Measurements from ENCODE around the gene ACTA1. TPM values are rescaled to one million over a fixed set of nuclear protein-coding genes. Genes with fewer than 3 reads are reported as not detected.
A peak's percentile ranks its signal among the peaks of the same experiment; 100 is the strongest.
"Not testable (repeated sequence)": the region's sequence is repeated elsewhere in the genome, so short reads cannot be mapped to it uniquely, and the experiment has no call there.

Gene ACTA1
- total RNA-seq, 1 donor = not detected

DNA sequence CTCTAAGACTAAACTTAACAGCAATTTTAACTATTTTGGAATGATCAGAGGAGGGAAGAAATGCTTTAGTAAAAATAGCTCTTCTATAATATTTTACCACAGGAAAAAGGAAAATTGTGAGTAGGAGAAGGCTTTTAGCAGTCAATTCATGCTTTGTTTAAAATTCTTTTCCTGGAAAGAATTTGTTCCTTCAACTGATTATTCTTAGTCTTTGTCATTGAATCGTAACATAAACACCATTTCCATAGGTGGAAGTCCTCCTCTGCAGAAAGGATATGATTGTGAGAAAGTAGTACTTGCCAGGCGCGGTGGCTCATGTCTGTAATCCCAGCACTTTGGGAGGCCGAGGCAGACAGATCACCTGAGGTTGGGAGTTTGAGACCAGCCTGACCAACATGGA lies 11.9 kb upstream of the ACTA1 start:
- DNase-seq (ENCODE audit: low read depth in 2 of 3, low spot score in 2 of 3) = no peak

DNA sequence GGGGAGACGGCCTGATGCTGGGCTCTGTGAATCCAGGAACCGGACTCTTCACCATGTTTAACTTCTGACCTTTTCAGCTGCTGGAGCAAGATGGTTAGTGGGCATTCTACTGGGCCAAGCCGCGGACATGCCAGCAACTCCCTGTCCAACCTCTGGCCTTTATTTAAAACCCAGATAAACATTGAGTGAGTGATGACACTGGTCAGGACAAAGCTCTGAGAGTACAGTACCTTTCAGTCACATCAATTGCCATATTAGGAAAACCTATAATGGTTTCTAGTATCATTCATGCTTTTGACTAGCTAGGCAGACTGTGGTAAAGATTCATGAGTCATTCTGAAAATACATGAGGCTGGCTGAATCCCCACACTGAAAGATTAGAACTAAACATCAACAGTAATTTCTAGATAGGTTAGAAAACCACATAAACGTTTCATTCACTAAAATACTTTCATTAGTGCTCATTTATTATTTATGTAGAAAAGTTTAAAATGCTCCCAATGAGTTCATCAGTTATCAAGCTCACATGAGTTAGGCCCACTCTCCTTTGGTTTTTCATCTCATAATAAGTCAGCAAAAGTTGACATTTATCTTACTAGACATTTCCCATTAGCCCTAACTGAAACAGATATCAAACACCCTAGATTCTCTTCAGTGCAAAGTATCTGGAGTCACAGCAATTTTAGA lies 7.1 kb upstream of the ACTA1 start:
- no peak for DNase-seq (ENCODE audit: low read depth in 2 of 3, low spot score in 2 of 3)

DNA sequence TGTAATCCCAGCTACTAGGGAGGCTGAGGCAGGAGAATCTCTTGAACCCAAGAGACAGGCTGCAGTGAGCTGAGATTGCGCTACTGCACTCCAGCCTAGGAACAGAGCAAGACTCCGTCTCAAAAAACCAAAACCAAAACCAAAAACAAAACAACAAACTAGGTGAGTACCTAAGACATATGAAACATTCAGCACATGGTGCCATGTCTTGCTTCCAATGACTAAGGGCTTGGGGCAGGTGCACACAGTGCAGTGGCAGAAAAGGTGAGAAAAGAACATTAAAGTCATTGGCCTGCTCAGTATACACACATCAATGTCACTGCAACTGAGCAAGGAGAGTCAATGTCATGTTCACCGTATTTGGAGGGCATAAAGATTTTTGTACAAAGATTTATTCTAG lies 4.1 kb upstream of the ACTA1 start:
- no peak for DNase-seq (ENCODE audit: low read depth in 2 of 3, low spot score in 2 of 3)

DNA sequence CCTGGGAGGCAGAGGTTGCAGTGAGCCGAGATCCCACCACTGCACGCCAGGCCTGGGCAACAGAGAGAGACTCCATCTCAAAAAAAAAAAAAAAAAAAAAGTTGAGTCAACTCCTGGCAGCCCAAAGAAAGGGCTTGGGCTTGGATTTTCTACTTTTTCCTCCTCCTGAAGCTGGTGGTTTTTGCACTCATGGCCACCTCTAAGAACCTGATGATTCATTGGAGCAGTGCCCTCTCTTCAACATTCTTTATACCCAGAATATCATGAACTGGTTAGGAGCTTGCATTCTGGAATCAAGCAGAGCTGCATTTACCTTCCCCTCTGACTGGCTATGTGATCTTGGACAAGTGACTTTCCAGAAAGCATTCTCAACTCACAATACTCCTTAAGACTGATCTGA lies 3.5 kb upstream of the ACTA1 start:
- DNase-seq (ENCODE audit: low read depth in 2 of 3, low spot score in 2 of 3) = no peak

DNA sequence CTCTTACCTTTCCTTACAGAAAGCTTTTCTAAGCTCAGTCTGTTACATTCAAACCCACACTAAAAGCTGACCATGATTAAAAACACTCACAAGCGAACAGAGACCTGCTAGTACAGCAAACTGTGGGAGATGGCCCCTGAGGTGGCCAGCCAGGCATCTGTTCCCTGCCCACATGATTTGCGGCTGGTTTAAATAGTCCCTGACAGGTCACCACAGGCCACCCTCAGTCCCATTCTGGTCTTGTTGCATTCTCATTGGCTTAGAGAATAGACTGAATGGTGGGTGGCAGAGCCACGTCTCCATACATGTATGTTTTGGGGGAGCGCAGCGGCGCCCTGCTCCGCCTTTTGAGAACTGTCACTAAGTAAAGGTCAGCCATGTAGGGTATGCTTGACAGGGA lies 2.3 kb upstream of the ACTA1 start:
- DNase-seq (ENCODE audit: low read depth in 2 of 3, low spot score in 2 of 3) = no peak

DNA sequence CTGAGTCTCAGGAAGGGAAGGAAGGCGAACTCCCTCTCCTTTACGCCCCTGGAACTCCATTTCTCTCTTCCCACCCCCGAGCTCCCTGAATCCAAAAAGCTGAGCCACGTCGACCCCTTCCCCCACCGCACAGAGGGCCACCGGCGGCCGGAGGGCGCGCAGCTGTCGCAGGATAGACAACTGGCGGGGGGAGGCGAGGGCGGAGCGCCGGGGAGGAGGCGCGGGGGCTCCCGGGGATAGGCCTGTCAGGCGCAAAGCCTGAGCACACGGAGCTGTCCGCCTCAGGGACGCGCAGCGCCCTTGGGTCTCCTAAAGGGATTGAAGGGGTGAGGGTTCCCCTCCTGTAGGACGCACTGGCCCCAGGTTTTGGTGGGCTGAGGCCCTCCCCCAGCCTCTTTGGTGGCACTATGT lies 752 bp upstream of the ACTA1 start:
- DNase-seq (ENCODE audit: low read depth in 2 of 3, low spot score in 2 of 3) = no peak

DNA sequence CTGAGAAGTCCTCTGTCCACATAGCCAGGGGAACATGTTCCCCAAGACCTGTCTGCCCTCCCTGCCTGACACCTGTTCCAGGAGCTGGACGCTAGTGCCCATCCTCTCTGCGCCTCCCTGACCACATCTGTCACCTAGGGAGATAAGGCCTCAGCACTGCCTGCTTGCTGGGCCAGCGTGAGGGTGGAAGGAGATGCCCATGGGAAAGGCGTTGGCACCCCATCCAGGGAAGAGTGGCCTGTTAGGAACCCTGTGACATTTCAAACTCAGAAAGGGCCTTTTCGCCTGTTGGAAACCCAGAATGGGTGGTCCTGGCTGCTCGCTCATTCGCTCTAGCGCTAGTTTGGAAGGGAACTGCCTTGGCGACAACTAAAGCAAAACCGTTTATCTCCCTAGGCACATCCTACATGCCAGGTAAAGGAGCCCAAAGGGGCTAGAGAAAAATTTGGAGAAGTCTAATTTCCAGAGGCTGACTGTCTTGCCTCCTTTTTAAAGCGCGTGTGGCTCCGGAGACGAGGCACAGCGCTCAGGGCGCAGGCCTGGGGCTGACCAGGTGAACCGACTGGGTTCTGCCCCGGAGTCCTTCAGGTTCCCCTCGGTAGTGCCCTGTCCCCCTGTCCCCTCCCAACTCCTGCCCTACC lies 410 bp downstream of the ACTA1 start:
- no peak for DNase-seq (ENCODE audit: low read depth in 2 of 3, low spot score in 2 of 3)

DNA sequence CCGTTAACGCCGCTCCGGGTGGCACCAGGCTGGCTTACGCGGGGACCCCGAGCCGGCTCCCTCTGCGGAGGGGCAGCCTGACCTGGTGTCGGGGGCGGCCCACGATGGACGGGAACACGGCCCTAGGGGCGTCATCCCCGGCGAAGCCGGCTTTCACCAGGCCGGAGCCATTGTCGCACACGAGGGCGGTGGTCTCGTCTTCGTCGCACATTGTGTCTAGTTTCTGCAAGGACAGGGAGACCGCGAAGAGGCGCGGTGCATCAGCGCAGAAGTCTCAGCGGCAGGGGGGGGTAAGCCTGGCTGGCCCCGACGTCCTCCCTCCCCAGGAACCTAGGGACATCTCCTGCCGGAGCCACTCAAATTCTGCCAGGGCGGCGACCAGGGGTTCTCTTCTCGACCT lies 989 bp downstream of the ACTA1 start:
- DNase-seq (ENCODE audit: low read depth in 2 of 3, low spot score in 2 of 3) = no peak

DNA sequence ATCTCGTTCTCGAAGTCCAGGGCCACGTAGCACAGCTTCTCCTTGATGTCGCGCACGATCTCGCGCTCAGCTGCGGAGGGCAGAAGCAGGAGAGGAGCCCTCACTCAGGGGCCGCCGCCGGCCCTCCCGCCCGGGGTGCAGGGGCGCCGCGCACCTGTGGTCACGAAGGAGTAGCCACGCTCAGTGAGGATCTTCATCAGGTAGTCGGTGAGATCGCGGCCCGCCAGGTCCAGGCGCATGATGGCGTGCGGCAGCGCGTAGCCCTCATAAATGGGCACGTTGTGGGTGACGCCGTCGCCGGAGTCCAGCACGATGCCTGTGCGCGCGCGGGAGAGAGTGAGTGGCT lies 1.8 kb downstream of the ACTA1 start:
- DNase-seq (ENCODE audit: low read depth in 2 of 3, low spot score in 2 of 3) = no peak

DNA sequence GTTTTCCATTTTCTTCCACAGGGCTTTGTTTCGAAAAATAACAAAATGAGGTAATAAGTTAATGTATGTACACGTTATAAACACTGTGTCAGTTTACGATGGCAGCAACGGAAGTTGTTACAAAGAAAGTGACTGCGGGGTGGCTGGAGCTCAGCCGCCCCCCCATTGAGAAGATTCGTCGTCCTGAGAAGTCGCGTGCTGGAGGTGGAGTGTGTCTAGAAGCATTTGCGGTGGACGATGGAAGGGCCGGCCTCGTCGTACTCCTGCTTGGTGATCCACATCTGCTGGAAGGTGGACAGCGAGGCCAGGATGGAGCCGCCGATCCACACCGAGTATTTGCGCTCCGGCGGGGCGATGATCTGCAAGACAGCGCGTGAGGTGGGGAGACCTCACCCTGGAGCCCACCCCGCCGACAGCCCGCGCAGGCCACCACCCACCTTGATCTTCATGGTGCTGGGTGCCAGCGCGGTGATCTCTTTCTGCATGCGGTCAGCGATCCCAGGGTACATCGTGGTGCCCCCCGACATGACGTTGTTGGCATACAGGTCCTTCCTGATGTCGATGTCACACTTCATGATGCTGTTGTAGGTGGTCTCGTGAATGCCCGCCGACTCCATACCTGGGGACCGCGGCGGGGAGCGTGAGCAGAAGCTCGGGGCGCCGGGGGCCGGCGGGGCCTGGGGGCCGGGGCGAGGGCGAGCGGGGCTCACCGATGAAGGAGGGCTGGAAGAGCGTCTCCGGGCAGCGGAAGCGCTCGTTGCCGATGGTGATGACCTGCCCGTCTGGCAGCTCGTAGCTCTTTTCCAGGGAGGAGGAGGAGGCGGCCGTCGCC lies 2.4 kb downstream of the ACTA1 start:
- DNase-seq (ENCODE audit: low read depth in 2 of 3, low spot score in 2 of 3) = no peak

DNA sequence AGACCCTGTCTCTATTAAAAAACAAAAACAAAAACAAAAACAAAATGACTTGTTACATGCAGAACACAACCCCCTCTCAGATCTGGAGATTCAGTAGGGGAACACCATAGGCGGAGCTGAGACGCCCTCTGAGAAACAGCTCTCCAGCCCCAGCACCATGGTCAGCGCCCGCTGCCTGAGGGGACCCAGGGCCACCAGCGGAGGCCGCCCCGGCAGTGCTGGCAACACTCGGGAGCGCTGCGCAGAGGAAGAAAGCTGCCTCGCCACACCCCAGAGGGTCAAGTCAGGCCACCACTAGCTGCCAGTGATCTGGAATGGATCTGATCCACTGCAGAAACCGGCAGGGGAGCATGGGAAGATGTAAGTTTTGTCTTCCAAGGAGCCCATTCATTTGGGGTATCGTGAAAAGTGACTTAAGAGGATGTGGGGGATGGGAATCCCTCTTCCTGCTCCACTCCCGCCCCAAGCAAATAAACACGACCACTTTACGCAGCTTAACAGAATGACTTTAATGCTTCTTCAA lies 3.1 kb downstream of the ACTA1 start:
- peak in 2 of 3 donors; percentile 62 to 84 for DNase-seq (ENCODE audit: low read depth in 2 of 3, low spot score in 2 of 3)

DNA sequence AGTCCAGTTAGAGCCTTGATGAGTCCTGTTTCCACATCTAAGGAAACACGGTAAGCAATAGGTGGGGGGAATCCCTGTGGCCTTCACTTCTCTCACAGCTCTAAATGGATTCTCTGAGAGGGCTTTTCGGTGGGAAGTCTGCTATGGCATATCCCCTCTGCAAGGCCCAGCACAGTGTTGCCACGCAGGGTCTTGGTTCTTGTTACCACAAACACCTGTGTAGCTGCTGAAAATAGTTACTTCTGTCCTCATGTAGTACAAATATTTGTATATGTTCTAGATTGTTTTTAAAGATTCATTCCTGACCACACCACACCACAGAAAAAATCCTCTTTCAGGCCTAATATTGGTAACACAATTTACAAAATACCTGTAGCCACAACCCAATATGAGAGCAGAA lies 5.6 kb downstream of the ACTA1 start:
- no peak for DNase-seq (ENCODE audit: low read depth in 2 of 3, low spot score in 2 of 3)

DNA sequence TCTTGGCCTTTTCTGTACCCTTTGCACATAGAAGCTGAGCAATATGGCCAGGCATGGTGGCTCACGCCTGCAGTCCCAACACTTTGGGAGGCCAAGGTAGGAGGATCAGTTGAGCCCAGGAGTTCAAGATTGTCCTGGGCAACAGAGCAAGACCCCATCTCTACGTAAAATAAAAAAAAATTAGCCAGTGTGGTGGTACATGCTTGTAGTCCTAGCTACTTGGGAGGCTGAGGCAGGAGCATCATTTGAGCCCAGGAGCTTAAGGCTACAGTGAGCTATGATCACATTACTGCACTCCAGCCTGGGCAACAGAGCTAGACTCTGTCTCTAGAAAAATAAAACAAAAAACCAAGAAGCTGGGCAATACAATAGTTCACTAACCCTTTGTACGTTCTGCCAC lies 6.3 kb downstream of the ACTA1 start:
- no peak for DNase-seq (ENCODE audit: low read depth in 2 of 3, low spot score in 2 of 3)

DNA sequence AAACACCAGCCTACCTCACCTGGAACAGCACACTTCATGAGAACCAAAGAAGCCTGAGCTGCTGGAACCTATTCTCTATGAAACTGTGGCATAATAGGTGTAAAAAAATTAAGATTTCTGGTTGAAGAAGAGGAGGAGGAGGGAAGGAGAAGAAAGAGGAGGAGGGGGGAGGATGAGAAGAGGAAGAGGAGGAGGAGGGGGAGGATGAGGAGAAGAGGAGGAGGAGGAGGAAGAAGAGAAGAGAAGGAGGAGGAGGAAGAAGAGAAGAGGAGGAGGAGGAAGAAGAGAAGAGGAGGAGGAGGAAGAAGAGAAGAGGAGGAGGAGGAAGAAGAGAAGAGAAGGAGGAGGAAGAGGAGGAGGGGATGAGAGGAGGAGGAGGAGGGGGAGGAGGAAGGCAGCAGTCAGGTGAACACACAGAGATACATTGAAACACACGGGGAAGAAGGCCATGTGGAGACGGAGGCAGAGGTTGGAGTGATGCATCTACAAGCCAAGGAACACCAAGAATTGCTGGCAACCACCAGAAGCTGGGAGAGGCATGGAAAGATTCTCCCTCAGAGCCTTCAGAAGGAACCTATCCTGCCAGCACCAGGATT lies 8.2 kb downstream of the ACTA1 start:
- DNase-seq (ENCODE audit: low read depth in 2 of 3, low spot score in 2 of 3) = no peak

DNA sequence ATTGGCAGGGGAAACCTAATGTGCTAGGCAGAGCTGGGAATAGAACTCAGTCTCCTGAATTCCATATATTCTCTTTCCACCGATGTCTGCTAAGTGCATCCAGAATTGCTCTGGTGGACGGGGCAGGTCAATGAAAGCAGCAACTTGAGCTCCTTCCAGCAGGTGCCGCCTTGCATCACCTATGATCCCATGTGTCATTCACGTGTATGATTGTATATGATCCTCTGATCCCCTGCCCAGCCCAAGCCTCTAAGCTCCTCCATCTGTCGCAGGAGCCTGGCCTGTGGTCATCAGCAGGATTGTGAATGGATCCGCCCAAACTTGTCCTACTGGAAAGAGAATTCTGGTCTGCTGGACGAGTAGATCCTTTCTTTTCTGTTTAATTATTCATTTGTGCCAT lies 13.1 kb downstream of the ACTA1 start:
- no peak for DNase-seq (ENCODE audit: low read depth in 2 of 3, low spot score in 2 of 3)

DNA sequence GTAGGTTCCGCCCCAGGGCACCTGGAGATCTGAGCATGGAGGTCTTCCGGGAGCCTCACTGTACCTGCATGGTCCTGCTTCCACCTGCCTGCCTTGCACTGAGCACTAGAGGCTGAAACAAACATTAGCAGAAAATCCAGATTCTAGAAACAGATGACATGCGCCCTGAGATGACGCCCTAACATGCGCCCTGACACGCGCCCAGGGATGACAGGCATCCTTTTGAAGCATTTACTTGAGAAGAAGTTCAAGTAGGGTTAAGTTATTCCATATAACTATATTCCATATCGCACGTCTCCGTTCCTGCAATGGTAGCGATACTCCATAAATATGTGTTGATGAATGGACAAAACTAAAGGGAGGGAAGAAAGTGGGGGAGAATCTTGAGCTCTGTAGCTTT lies 13.7 kb downstream of the ACTA1 start:
- DNase-seq (ENCODE audit: low read depth in 2 of 3, low spot score in 2 of 3) = no peak

DNA sequence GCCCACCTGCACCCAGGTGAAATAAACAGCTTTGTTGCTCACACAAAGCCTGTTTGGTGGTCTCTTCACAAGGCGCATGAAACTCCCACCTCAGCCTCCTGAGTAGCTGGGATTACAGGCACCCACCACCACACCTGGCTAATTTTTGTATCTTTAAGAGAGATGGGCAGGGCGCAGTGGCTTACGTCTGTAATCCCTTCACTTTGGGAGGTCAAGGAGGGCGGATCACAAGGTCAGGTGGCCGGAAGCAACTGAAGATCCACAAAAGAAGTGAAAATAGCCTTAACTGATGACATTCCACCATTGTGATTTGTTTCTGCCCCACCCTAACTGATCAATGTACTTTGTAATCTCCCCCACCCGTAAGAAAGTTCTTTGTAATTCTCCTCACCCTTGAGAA lies 15.3 kb downstream of the ACTA1 start:
- not testable (repeated sequence) for DNase-seq (ENCODE audit: low read depth in 2 of 3, low spot score in 2 of 3)

DNA sequence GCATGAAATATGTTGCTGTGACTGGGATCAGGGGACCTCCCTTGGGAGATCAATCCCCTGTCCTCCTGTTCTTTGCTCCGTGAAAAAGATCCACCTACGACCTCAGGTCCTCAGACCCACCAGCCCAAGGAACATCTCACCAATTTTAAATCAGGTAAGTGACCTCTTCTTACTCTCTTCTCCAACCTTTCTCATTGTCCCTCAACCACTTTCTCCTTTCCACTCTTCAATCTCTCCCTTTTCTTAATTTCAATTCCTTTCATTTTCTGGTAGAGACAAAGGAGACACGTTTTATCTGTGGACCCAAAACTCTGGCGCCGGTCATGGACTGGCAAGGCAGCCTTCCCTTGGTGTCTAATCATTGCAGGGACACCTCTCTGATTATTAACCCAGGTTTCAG lies 21.1 kb downstream of the ACTA1 start:
- not testable (repeated sequence) for DNase-seq (ENCODE audit: low read depth in 2 of 3, low spot score in 2 of 3)

DNA sequence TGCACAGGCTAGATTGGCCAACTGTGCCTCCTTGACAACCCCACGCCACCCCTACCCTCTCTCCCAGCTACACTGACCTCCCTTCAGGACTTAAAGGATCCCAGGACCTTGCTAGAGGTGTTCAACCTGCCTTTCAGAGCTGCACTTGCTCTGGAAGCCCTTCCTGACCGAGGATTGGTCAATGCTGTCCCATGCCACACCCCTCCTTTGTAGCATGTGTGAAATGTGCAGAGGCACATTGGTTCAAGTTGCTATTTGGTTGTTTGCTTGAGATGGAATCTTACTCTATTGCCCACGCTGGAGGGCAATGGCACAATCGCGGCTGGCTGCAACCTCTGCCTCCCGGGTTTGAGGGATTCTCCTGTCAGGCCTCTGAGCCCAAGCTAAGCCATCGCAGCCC lies 21.8 kb downstream of the ACTA1 start:
- DNase-seq (ENCODE audit: low read depth in 2 of 3, low spot score in 2 of 3) = no peak

DNA sequence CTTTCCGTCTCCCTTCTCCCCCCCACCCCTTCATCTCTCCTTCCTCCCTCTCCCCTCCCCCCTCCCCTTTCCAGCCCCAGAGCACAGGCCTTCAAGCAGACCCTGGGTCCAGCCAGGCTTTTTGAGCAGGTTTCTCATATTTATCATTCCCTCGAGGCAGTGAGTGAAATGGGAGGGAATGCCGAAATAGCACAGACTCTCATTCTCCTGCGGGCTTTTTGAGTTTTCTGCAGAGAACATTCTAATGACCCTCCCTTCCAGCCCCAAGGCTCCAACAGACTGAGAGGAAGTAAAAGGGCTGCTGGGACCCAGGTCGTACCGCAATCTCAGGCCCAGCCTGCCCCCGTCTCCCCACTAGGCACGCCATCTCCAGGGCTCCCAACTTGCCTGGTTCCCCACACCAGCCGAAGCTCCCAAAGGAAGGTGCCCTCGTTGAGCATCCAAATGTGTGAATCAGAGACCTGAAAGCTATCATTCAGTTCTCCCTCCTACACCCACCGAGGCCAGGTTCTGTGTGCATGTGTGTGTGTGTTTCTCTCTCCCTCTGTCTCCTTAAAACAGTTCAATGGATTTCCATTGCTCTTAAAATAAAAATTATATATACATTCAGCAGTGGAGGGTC lies 22.3 kb downstream of the ACTA1 start:
- no peak for DNase-seq (ENCODE audit: low read depth in 2 of 3, low spot score in 2 of 3)
